Fibroblast of skin of right quadriceps (primary cell): ENCODE results near the gene ZNF318.
A peak's percentile ranks its signal among the peaks of the same experiment; 100 is the strongest.
"Not testable (repeated sequence)": the region's sequence is repeated elsewhere in the genome, so short reads cannot be mapped to it uniquely, and the experiment has no call there.

Source experiments
- DNase-seq: peaks from one replicate; pipeline ENCODE4 v3.0.0-alpha.2; 2013

The ZNF318 gene, protein sequence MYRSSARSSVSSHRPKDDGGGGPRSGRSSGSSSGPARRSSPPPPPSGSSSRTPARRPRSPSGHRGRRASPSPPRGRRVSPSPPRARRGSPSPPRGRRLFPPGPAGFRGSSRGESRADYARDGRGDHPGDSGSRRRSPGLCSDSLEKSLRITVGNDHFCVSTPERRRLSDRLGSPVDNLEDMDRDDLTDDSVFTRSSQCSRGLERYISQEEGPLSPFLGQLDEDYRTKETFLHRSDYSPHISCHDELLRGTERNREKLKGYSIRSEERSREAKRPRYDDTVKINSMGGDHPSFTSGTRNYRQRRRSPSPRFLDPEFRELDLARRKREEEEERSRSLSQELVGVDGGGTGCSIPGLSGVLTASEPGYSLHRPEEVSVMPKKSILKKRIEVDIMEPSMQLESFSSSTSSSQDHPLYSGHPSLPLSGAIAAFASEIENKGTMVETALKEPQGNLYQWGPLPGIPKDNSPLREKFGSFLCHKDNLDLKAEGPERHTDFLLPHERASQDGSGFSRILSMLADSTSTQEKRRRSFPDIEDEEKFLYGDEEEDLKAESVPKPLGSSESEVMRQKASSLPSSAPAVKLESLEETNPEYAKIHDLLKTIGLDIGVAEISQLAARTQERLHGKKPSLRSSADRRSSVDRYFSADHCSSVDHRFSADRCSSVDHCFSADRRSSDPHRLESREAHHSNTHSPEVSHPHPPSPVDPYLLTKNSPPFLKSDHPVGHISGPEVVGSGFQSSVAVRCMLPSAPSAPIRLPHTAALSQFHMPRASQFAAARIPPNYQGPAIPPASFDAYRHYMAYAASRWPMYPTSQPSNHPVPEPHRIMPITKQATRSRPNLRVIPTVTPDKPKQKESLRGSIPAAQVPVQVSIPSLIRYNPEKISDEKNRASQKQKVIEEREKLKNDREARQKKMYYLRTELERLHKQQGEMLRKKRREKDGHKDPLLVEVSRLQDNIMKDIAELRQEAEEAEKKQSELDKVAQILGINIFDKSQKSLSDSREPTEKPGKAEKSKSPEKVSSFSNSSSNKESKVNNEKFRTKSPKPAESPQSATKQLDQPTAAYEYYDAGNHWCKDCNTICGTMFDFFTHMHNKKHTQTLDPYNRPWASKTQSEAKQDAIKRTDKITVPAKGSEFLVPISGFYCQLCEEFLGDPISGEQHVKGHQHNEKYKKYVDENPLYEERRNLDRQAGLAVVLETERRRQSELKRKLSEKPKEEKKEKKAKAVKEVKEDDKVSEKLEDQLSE (N-terminal part only)

DNA sequence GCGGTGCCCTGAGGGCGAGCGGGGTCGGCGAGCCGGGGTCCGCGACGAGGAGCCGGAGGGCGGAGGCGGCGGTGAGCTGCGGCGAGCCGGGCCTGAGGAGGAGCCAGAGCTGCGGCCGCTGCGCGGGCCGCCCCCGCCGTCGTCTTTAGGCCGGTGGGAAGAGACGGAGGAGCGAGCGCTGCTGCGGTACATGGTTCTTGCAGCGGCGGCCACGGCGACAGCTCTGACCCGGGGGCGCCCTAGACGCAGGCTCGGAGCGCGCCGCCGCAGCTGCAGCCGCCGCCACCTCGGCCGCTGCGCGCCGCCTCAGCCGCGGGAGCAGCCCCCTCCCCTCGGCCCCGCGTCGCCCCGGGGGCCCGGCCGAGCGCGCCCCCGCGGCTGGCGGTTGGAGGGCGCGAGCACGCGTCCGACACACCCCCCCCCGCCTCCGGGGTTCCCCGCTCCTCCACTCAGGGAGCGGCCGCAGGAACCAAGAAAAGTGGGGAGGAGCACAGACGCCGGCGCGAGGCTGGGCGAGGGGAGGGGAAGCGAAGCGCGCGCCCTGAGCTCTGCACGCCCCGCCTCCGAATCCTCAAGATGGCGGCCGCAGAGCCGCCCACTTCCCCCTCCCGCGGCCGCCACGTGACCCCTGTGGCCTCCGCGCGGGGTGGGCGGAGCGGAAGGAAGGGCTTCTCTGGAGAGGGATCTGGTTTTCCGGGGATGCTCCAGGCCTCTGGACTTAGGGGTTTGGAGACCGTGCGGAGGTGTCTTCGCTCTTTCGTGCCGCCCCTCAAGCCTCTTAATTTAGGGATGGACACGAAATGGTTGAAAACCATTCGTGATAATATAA lies at the start of gene ZNF318:
ZNF318 (minus strand) TSS at position 474 of the 829 bp plus-strand sequence; CDS start at position 192, 282 bp downstream.
- DNase-seq: peak; percentile 98

DNA sequence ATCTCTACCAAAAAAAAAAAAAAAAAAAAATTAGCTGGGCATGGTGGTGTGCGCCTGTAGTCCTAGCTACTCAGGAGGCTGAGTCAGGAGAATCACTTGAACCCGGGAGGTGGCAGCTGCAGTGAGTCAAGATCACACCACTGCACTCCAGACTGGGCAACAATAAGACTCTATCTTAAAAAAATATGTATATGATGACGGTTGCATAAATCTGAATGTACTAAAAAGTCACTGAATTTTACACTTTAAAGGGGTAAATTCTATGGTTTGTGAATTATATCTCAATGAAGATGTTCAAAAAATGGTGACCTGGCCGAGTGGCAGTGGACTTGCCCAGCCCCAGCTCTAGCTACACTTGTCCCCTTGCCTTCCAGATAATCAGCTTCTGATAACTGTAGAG lies 47.5 kb upstream of the ZNF318 start:
- no peak for DNase-seq

DNA sequence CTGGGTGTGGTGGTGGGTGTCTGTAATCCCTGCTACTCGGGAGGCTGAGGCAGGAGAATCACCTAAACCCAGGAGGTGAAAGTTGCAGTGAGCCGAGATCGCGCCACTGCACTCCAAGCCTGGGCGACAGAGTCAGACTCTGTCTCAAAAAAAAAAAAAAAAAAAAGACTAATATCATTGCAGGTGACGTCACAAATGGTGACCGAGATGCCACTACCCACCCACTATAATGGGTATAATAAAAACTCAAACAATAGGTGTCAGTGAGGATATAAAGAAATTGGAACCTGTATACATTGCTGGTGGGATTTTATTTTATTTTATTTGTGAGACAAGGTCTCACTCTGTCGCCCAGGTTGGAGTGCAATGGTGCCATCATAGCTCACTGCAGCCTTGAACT lies 45.8 kb upstream of the ZNF318 start:
- DNase-seq: not testable (repeated sequence)

DNA sequence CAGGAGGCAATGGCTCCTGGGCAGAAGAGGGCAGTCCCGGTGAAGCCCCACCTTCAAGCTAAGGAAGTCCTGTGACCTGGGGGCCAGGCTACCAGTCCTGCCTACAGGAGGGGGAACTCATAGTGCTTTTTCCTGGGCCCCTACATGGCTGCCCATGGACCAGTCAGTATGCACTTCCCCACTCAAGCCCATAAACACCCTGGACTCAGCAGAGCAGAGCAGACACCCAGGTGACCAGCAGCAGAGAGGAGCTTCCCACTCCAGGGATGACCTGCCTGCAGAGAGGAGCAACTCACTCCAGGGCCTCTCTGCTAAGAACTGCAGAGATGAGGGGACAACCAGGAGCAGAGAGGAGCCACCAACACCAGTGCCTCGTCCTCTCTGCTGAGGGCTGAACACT lies 43.6 kb upstream of the ZNF318 start:
- DNase-seq: no peak

DNA sequence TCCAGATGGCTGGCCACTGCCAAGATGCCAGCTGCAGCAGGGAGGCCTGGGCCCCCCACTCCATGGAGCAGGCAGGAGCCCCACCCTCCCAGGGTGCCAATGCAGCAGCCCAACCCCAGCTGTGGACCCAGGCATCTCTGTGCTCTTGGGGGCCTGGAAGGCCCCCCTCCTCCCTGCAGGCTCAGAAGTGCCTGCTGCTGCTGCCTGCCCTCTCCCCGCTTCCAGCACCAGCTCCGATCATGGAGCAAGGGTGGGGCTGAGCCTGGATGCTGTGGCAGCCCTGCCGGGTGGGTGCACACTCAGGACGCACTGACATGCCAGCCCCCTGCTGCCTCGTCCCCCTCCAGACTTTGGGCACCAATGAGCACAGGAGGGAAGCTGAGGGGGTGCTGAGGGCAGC lies 43.1 kb upstream of the ZNF318 start:
- DNase-seq: no peak

DNA sequence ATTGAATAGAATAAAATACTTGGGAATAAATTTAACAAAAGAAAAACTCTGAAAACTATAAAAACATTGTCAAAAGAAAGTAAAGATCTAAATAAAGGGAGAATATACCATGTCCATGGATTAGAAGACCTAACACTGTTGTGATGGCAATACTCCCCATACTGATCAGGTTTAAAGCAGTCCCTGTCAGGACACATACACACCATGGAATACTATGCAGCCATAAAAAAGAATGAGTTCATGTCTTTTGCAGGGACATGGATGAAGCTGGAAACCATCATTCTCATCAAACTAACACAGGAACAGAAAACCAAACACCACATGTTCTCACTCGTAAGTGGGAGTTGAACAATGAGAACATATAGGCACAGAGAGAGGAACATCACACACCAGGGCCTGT lies 41.3 kb upstream of the ZNF318 start:
- not testable (repeated sequence) for DNase-seq

DNA sequence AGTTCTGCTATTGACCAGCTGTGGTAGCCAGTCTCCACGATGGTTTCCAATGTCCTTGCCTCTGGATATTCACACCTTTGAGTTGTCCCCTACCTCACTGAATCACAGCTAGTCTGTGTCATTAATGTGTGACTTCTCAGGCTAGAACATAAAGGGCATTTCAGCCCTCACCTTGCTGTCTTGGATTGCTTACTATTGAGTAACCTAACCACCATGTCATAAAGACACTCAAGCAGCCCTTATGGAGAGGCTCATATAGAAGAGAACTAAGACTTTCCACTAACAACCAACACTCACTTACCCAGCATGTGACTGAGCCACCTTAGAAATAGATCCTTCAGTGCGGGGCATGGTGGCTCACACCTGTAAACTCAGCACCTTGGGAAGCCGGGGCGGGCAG lies 38.8 kb upstream of the ZNF318 start:
- no peak for DNase-seq

DNA sequence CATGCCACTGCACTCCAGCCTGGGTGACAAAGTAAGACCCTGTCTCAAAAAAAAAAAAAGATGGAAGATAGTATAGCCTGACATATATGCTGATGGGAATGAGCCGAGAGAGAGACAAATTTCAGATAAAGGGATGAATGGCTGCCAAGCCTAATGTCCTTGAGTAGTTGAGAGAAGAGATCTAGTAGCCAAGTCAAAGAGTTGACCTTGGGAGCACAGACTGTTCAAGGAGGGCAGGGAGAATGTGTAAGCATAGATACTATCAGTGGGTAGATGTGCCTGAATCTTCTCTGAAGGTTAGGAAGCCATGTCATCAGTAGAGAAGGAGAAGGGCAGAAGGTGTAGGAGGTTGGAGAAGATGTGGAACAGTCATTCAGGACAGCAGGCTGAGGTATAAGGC lies 37.8 kb upstream of the ZNF318 start:
- no peak for DNase-seq

DNA sequence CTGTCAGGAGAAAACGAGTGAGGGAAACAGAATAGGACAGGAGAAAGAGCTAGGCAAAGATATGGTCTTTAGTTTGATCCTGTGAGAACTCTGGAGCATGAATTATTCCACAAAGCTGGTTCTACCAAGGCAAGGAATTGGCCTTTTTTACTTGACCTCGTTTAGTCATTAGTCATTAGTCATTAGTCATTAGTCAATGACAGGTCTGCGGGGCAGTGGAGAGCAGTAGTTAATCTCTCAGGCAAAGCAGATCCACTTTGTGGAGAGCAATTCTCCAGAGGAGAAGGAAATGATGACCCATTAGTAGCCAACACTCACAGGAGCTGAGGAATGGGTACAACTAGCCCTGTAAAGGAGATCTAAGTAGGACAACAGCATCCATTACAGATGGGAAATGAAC lies 35.9 kb upstream of the ZNF318 start:
- no peak for DNase-seq

DNA sequence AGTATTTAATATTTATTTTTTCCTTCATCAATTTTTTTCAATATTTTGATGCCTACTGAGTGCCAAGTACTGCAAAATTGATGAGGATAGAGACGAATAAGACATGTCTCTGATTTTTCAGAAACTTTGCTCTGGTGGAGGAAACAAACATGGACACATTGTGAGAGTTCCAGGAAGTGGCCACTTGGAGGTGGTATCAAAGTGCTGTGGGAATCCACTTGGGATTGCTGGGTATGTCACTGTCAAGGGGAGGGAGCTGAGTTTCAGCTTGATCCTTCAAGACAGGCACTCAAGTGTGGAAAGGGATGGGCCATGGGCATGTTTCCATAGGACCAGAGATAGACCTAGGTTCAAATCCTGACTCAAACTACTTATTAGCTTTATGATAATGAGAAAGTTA lies 33.4 kb upstream of the ZNF318 start:
- DNase-seq: no peak

DNA sequence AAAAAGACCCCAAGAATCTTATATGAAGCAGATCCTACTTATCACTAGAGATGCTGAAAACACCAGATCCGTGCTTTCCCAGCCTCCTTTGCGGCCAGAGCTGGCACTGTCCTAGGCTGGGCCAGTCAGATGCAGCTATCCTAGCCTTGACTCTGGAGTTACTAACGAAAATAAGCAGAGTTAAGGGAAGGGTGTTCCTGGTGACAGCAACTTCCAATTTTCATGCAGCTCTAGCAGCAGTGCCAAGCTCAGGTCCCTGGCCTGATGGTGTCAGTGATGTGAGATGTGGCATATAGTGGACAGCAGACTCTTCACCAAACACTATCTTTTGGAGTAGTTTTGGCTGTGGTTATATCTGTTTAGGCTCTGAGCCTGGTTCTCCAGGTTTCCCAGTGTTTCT lies 32.3 kb upstream of the ZNF318 start:
- no peak for DNase-seq

DNA sequence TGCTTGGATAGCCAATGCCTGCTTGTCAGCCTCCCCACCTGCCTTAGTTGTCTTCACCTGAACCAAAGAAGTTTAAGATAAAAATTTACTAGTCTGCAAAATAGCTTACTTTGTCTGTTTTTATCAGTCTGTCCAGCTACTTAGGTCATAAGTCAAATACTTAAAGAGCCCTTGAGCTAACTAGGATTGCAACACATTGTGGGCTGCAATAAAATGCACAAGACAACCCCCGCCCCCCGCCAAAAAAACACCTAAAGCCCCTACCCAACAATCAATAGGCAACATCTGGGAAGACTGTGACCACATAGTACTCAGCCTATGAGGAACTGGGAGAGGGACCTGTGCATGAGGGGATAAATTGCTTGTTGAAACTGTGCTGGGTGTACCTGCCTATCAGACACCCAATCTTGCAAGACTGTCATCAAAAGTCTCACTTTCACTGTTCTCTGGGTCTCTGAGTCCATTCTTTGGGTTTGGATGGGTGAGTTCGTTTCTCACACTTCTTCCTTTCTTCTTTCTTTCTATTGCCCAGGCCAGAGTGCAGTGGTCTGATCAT lies 30.6 kb upstream of the ZNF318 start:
- DNase-seq: no peak

DNA sequence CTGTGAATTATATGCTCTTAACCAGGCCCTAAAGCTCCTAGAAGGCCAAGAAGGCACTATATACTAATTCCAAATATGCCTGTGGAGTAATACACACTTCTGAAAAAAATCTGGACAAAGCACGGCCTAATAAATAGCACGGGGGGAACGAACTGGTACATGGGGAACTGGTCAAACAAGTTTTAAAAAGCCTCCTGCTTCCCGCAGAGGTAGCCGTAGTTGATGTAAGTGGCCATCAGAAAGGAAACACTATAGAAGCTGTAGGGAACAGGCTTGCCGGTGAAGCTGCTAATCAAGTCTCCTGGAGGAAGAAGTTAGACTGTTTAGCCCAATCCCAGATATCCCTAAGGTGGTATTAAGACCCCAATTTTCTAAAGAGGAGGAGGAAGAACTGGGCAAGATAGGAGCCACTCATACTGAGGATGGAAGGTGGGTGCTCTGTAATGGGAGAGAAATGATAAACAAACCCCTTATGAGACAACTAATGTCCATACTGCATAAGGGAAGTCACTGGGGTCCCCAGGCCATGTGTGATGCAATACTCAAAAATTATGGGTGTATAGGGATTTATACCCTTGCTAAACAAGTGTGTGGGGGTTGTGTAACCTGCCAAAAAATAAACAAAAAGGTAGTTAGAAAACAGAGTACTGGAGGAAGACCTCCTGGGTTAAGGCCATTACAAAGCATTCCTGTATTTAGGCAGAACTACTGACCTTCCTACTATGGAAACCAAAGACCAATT lies 27.1 kb upstream of the ZNF318 start:
- DNase-seq: no peak

DNA sequence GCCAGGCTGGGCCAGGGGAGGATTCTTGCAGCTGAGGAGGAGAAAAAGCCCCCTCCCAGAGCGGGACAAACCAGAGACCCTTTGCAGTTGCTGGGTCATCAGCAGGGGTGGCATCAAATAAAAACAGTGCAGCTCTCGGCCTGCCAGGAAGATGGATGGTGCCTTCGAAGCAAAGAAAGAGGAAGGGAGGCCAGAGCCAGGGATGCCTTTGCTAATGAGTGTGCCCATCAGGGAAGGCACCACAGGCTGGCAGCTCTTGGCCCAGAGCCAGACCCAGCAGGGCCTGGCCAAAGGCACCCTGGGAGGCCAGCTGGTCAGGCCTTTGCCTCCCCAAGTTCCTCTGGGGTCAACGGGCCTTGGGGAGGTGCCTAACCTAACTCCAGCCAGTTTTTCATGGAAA lies 26.3 kb upstream of the ZNF318 start:
- no peak for DNase-seq

DNA sequence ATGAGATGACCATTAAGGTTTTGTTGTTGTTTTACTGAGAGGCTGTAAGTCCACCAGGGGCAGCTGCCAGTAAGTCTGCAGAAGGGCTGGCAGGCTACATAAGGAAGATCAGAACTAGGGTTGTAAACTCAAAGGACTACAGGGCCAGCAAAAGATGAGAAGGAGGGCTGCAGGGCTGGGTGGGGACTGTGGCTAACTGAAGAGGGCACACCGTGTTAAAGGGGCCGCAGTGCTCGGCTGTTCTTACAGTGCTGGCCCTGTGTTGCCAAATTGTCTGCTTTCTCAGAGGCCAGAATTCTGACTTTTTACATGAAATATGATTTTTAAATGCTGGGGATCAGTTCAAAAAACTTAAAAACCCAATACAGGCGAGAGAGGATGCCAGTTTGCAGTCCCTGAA lies 25.5 kb upstream of the ZNF318 start:
- DNase-seq: no peak

DNA sequence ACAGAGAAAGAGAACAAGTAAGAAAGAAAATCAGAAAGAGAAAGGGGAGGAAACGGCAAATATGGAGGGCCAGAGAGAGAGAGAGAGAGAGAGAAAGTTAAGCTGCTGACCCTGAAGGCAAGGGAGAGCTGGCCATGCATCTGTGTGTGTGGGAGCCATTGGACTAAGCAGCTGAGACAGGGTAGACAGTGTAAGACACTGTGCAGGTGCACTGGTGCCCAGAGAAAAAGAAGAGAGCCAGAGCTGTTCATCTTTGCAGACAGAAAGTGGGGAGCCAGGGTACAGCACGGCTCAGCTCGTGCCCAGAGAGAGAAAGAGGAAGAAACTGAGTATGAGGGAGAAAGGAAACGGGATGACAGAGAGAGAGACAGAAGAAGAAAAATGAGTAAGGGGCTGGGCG lies 24.2 kb upstream of the ZNF318 start:
- DNase-seq: no peak

DNA sequence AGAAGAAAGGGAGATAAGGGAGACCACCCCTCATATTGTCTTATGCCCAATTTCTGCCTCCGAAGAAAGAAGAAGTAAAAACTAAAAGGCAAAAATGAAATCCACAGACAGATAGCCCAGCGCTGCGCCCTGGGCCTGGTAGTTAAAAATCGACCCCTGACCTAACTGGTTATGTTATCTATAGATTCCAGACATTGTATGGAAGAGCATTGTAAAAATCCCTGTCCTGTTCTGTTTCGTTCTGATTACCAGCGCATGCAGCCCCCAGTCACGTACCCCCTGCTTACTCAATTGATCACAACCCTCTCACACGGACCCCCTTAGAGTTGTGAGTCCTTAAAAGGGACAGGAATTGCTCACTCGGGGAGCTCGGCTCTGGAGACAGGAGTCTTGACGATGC lies 23.7 kb upstream of the ZNF318 start:
- DNase-seq: not testable (repeated sequence)

DNA sequence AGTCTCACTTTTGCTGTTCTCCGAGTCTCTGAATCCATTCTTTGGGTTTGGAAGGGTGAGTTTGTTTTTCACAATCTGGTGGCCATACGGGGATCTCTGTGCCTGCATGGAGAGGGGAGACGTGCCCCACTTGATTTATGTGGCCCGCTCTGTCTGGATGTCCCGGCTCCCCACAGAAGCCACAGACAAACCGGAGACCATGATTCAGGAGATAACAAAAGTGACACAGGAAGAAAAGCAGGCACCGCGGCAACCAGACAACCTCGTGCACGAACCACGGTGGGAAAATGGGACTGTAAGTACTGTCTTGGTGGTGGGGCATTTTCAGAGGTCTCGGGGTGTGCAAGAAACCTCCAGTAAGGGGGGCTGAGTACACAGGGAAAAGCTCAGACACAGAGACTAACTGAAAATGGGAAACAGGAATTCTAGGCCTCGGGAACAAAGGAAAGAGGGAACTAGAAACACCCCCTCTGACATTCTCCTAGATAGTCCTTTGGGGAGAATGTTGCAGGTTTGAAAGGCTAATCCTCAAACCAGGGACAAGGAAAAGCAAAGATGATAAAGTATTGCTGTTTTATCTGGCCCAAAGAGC lies 22.1 kb upstream of the ZNF318 start:
- DNase-seq: peak; percentile 22

DNA sequence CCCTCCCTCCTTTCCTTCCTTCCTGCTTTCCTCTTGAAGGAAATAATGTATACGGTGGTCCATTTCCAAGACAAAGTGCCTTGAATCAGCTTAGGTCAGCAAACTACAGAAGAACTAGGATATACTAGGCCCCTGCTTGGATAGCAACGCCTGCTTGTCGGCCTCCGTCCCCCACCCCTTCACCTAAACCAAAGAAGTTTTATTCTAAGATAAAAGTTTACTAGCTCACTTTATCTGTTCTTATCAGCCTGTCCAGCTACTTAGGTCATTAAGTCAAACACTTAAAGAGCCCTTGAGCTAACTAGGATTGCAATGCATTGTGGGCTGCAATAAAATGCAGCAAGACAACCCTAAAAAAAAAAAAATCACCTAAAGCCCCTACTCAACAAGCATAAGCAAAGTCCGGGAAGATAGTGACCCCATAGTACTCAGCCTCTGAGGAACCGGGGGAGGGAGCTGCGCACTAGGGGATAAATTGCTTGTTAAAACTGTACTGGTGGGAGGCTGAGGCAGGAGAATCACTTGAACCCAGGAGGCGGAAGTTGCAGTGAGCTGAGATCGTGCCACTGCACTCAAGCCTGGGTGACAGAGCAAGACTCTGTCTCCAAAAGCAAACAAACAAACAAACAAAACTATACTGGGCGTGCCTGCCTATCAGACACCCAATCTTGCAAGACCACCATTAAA lies 21.4 kb upstream of the ZNF318 start:
- not testable (repeated sequence) for DNase-seq

DNA sequence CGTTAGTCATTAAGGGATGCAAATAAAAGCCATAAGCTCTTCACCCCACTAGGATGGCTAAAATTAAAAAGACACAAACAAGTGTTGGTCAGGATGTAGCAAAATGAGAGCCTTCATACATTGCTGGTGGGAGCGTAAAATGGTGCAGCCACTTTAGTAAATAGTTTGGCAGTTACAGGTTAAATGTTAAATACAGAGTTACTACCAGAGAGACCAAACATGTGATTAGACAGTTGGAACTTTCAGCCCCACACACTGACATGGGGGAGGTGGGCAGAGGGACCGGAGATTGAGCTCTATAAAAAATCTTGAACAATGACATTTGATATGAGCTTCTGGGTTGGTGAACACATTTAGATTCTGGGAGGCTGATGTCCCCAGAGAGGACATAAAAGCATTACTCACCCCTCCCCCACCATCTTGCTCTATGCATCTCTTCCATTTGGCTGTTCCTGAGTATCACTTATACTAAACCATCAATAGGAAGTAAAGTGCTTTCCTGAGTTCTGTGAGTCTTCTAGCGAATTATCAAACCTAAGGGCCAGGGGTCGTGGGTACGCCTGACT lies 20.4 kb upstream of the ZNF318 start:
- DNase-seq: no peak
